HEK293 (cell line): ENCODE data around the gene HOXC10.

ENCODE experiments used
- CTCF ChIA-PET: fragments of 350-600 bp; formaldehyde crosslinking; extraction: SDS; loops from one replicate; lab custom pipeline; 2021; ENCODE audit warnings: antibody characterized with exemption; lab: Yijun Ruan, JAX
- POLR2A ChIA-PET: fragments of 300-600 bp; formaldehyde crosslinking; extraction: SDS; loops from one replicate; lab custom pipeline; 2020; ENCODE audit warnings: antibody characterized with exemption, inconsistent platforms; lab: Yijun Ruan, JAX
- H3K27ac ChIP-seq: fragments of 200-500 bp; sonication (Bioruptor generic); 2 replicates; pipeline ENCODE4 v1.5.1; 2014; ENCODE audit warnings: low read depth, low read length, control low read depth, inconsistent platforms; ENCODE audit errors: extremely low read depth
- H3K36me3 ChIP-seq, 2 experiments: fragments of 200-500 bp in 1 of 2; sonication (Bioruptor generic) in 1 of 2; 1 replicate in 1 of 2; 2 replicates in 1 of 2; pipeline ENCODE4 v1.5.1; 2014 to 2017; ENCODE audit warnings: inconsistent platforms in 2 of 2, low read length in 2 of 2; ENCODE audit not compliant: control insufficient read depth in 2 of 2, insufficient read depth in 1 of 2
- H3K4me1 ChIP-seq: fragments of 200-500 bp; sonication (Bioruptor generic); 2 replicates; pipeline ENCODE4 v1.5.1; 2014; ENCODE audit warnings: mild to moderate bottlenecking, low read length, inconsistent platforms; ENCODE audit not compliant: control insufficient read depth, insufficient read depth
- H3K4me3 ChIP-seq: 2 replicates; pipeline ENCODE4 v1.5.1; 2011; ENCODE audit warnings: low read depth, mild to moderate bottlenecking, control low read depth, low read length, moderate library complexity
- H3K9me3 ChIP-seq: fragments of 200-500 bp; sonication (Bioruptor generic); 2 replicates; pipeline ENCODE4 v1.5.1; 2014; ENCODE audit warnings: low read depth, low read length, inconsistent platforms; ENCODE audit not compliant: control insufficient read depth, insufficient read depth
- GLIS2 ChIP-seq: fragments of 450-650 bp; formaldehyde crosslinking; IDR thresholded peaks from 2 replicates; pipeline ENCODE4 v1.5.1; 2016; ENCODE audit warnings: missing biosample characterization, missing genetic modification characterization
- HIC1 ChIP-seq: fragments of 450-650 bp; formaldehyde crosslinking; IDR thresholded peaks from 2 replicates; pipeline ENCODE4 v1.5.1; 2016; ENCODE audit warnings: missing biosample characterization, missing genetic modification characterization
- KLF10 ChIP-seq: fragments of 450-650 bp; IDR thresholded peaks from 2 replicates; pipeline ENCODE4 v1.5.1; 2018; ENCODE audit warnings: missing biosample characterization, mild to moderate bottlenecking, missing genetic modification characterization
- KLF8 ChIP-seq: fragments of 450-650 bp; formaldehyde crosslinking; IDR thresholded peaks from 2 replicates; pipeline ENCODE4 v1.5.1; 2016; ENCODE audit warnings: missing biosample characterization, missing genetic modification characterization
- PATZ1 ChIP-seq: fragments of 450-650 bp; formaldehyde crosslinking; IDR thresholded peaks from 2 replicates; pipeline ENCODE4 v1.5.1; 2016; ENCODE audit warnings: missing biosample characterization, missing genetic modification characterization
- SCRT2 ChIP-seq: fragments of 450-650 bp; formaldehyde crosslinking; IDR thresholded peaks from 2 replicates; pipeline ENCODE4 v1.5.1; 2016; ENCODE audit warnings: missing biosample characterization, missing genetic modification characterization
- YY1 ChIP-seq: fragments of 450-650 bp; formaldehyde crosslinking; IDR thresholded peaks from 2 replicates; pipeline ENCODE4 v1.5.1; 2018; ENCODE audit warnings: missing biosample characterization, missing genetic modification characterization
- ZBTB6 ChIP-seq: fragments of 450-650 bp; formaldehyde crosslinking; IDR thresholded peaks from 2 replicates; pipeline ENCODE4 v1.5.1; 2017; ENCODE audit warnings: missing biosample characterization, missing genetic modification characterization
- ZBTB8A ChIP-seq: fragments of 450-650 bp; formaldehyde crosslinking; IDR thresholded peaks from 2 replicates; pipeline ENCODE4 v1.5.1; 2016; ENCODE audit warnings: missing biosample characterization, missing genetic modification characterization
- ZFHX2 ChIP-seq: fragments of 450-650 bp; formaldehyde crosslinking; conservative IDR thresholded peaks from 2 replicates; pipeline ENCODE4 v1.5.1; 2016; ENCODE audit warnings: missing biosample characterization, missing genetic modification characterization
- ZFP69B ChIP-seq: fragments of 450-650 bp; formaldehyde crosslinking; IDR thresholded peaks from 2 replicates; pipeline ENCODE4 v1.5.1; 2016; ENCODE audit warnings: missing biosample characterization, missing genetic modification characterization
- ZNF18 ChIP-seq: fragments of 450-650 bp; formaldehyde crosslinking; IDR thresholded peaks from 2 replicates; pipeline ENCODE4 v1.5.1; 2016; ENCODE audit warnings: missing biosample characterization, missing genetic modification characterization
- ZNF2 ChIP-seq: fragments of 450-650 bp; formaldehyde crosslinking; IDR thresholded peaks from 2 replicates; pipeline ENCODE4 v1.5.1; 2016; ENCODE audit warnings: missing biosample characterization, missing genetic modification characterization
- ZNF214 ChIP-seq: fragments of 450-650 bp; formaldehyde crosslinking; IDR thresholded peaks from 2 replicates; pipeline ENCODE4 v1.5.1; 2017; ENCODE audit warnings: missing biosample characterization, mild to moderate bottlenecking, missing genetic modification characterization, borderline replicate concordance
- ZNF223 ChIP-seq: fragments of 450-650 bp; formaldehyde crosslinking; IDR thresholded peaks from 2 replicates; pipeline ENCODE4 v1.5.1; 2016; ENCODE audit warnings: missing biosample characterization, missing genetic modification characterization
- ZNF302 ChIP-seq: fragments of 450-650 bp; formaldehyde crosslinking; IDR thresholded peaks from 2 replicates; pipeline ENCODE4 v1.5.1; 2016; ENCODE audit warnings: missing biosample characterization, missing genetic modification characterization, low read depth
- ZNF324 ChIP-seq: fragments of 450-650 bp; formaldehyde crosslinking; IDR thresholded peaks from 2 replicates; pipeline ENCODE4 v1.5.1; 2016; ENCODE audit warnings: missing biosample characterization, missing genetic modification characterization
- ZNF335 ChIP-seq: fragments of 450-650 bp; formaldehyde crosslinking; conservative IDR thresholded peaks from 2 replicates; pipeline ENCODE4 v1.5.1; 2016; ENCODE audit warnings: missing biosample characterization, missing genetic modification characterization
- ZNF433 ChIP-seq: fragments of 450-650 bp; formaldehyde crosslinking; IDR thresholded peaks from 2 replicates; pipeline ENCODE4 v1.5.1; 2016; ENCODE audit warnings: missing biosample characterization, missing genetic modification characterization, low read depth
- ZNF513 ChIP-seq: fragments of 450-650 bp; IDR thresholded peaks from 2 replicates; pipeline ENCODE4 v1.5.1; 2018; ENCODE audit warnings: missing biosample characterization, missing genetic modification characterization
- ZNF580 ChIP-seq: fragments of 450-650 bp; formaldehyde crosslinking; IDR thresholded peaks from 2 replicates; pipeline ENCODE4 v1.5.1; 2016; ENCODE audit warnings: missing biosample characterization, missing genetic modification characterization
- ZNF660 ChIP-seq: fragments of 450-650 bp; IDR thresholded peaks from 2 replicates; pipeline ENCODE4 v1.5.1; 2018; ENCODE audit warnings: missing biosample characterization, mild to moderate bottlenecking, missing genetic modification characterization
- ZNF664 ChIP-seq: fragments of 450-650 bp; formaldehyde crosslinking; IDR thresholded peaks from 2 replicates; pipeline ENCODE4 v1.5.1; 2016; ENCODE audit warnings: missing biosample characterization, missing genetic modification characterization
- ZNF792 ChIP-seq: fragments of 450-650 bp; formaldehyde crosslinking; IDR thresholded peaks from 2 replicates; pipeline ENCODE4 v1.5.1; 2016; ENCODE audit warnings: missing biosample characterization, missing genetic modification characterization
- ZNF837 ChIP-seq: fragments of 450-650 bp; formaldehyde crosslinking; IDR thresholded peaks from 2 replicates; pipeline ENCODE4 v1.5.1; 2016; ENCODE audit warnings: missing biosample characterization, missing genetic modification characterization

The HOXC10 gene

GRCh38 chr12:53965281-53966084 lies 19.5 kb upstream of the HOXC10 start:
- Histone ChIP-seq H3K36me3 (peaks cover 0 to 8% of the 10 kb centered on the region in 2 experiments; a peak in 1 of 3 replicates), H3K4me1 (peaks cover 64% of the 10 kb centered on the region), H3K27ac (peak overlapping the region; percentile 96), H3K4me3 (no peak overlapping the region), H3K9me3 (no peaks in the 10 kb centered on the region)
- ChIA-PET CTCF (interaction anchor here (0.7 to 1.5 kb wide), 2 partner anchors 13 to 56 kb away, joined by 4 to 5 read pairs; no protein-coding TSS in a partner anchor), POLR2A (interaction anchor here (1.3 kb wide), 1 partner anchor 24 kb away, joined by 3 read pairs; no protein-coding TSS in a partner anchor)
- TF ChIP-seq ZNF792 (no peak), ZNF660 (tag by site-specific recombination) (no peak), KLF10 (tag by site-specific recombination) (no peak), PATZ1 (tag by site-specific recombination) (peak; percentile 38; the same call in 1 of the 2 replicates), ZNF214 (tag by site-specific recombination) (no peak), YY1 (peak; percentile 16; the same call in 1 of the 2 replicates), ZNF580 (peak; percentile 61; the same call in 1 of the 2 replicates), KLF8 (tag by site-specific recombination) (no peak), ZNF2 (peak; percentile 69), ZNF18 (tag by site-specific recombination) (0 out of 2 replicates have a peak, but pooled peaks have one; percentile 11), SCRT2 (tag by site-specific recombination) (peak; percentile 73; the same call in 1 of the 2 replicates), ZNF302 (tag by site-specific recombination) (no peak), ZBTB6 (no peak), ZFP69B (0 out of 2 replicates have a peak, but pooled peaks have one; percentile 24), GLIS2 (no peak), ZNF664 (tag by site-specific recombination) (no peak), ZNF433 (tag by site-specific recombination) (no peak), ZNF324 (tag by site-specific recombination) (0 out of 2 replicates have a peak, but pooled peaks have one; percentile 33), ZNF335 (tag by site-specific recombination) (peak; percentile 86), ZNF223 (tag by site-specific recombination) (no peak), ZBTB8A (tag by site-specific recombination) (peak; percentile 81), ZFHX2 (tag by site-specific recombination) (peak; percentile 46; the same call in 1 of the 2 replicates), ZNF513 (tag by site-specific recombination) (no peak), HIC1 (tag by site-specific recombination) (no peak), ZNF837 (tag by site-specific recombination) (no peak)
